Hypothalamus (tissue), 51 donors: ENCODE results near the gene PITX3.
"Not testable (repeated sequence)": the region's sequence is repeated elsewhere in the genome, so short reads cannot be mapped to it uniquely, and the experiment has no call there.

Experiments
- DNase-seq, 51 donors: peaks; one replicate each; lab custom pipeline; 2025; lab: John Stamatoyannopoulos, UW

Gene PITX3

GRCh38 chr10:102229810-102230263 is 11.5 kb downstream of the PITX3 start:
- peak in 48 of 51 donors; percentile 5 to 85 (median 58) for DNase-seq

- no peak for DNase-seq
Measured at GRCh38 chr10:102227050-102227449, 14.3 kb downstream of the PITX3 start.

GRCh38 chr10:102226542-102226870 is 14.8 kb downstream of the PITX3 start:
- DNase-seq = no peak

GRCh38 chr10:102225646-102226541 is 15.4 kb downstream of the PITX3 start, which contains the start of gene ELOVL3:
TSS of gene ELOVL3 (plus strand) at chr10:102226299. CDS start at chr10:102226549, 250 bp downstream.
- DNase-seq = peak in 49 of 51 donors; percentile 24 to 94 (median 81)

- no peak for DNase-seq
Measured at GRCh38 chr10:102222797-102223196, 18.5 kb downstream of the PITX3 start.

GRCh38 chr10:102220612-102221011 is 20.7 kb downstream of the PITX3 start:
- DNase-seq = no peak

GRCh38 chr10:102219370-102219769 is 21.9 kb downstream of the PITX3 start:
- DNase-seq = no peak

GRCh38 chr10:102213599-102213998 is 27.7 kb downstream of the PITX3 start:
- not testable (repeated sequence) for DNase-seq

- DNase-seq = no peak
Measured at GRCh38 chr10:102211615-102212299, 29.6 kb downstream of the PITX3 start.

- DNase-seq = no peak
Measured at GRCh38 chr10:102208311-102209035, 32.8 kb downstream of the PITX3 start.

- no peak for DNase-seq
Measured at GRCh38 chr10:102202386-102202785, 38.9 kb downstream of the PITX3 start.

GRCh38 chr10:102200751-102201640 is 40.3 kb downstream of the PITX3 start:
- no peak for DNase-seq

- DNase-seq = no peak
Measured at GRCh38 chr10:102198027-102198426, 43.3 kb downstream of the PITX3 start.

- no peak for DNase-seq
Measured at GRCh38 chr10:102196893-102197292, 44.4 kb downstream of the PITX3 start.

GRCh38 chr10:102195296-102195870 is 45.9 kb downstream of the PITX3 start:
- DNase-seq = no peak

- DNase-seq = no peak
Measured at GRCh38 chr10:102191956-102192355, 49.4 kb downstream of the PITX3 start.

- DNase-seq = not testable (repeated sequence)
Measured at GRCh38 chr10:102188941-102189898, 52.1 kb downstream of the PITX3 start.

GRCh38 chr10:102188298-102188940 is 52.9 kb downstream of the PITX3 start:
- no peak for DNase-seq
